Pancreas (tissue), 10 donors: ENCODE data around the gene VPS8. TPM values are rescaled to one million over a fixed set of nuclear protein-coding genes. Genes with fewer than 3 reads are reported as not detected.

Source experiments
- ATAC-seq, 4 donors: fragments of 200-7000 bp; cut with Tn5 transposase; one replicate each; pipeline versions ENCODE4 v1.8.0 to v1.9.1; 2020; ENCODE audit warnings: mild to moderate bottlenecking in 4 of 4, moderate library complexity in 4 of 4
- DNase-seq, 6 donors: peaks; one replicate each; pipeline ENCODE4 v3.0.0-alpha.2; 2020
- FAIRE-seq: peaks from 2 replicates; lab custom pipeline; 2012; peaks lifted over from hg19 to GRCh38; lab: Jason Lieb, UNC
- H3K27ac ChIP-seq, 4 donors: fragments of 200-600 bp; sonication (generic); 1 replicate in 3 of 4; 2 replicates in 1 of 4; pipeline versions ENCODE4 v1.5.0 to v1.8.0; 2020
- H3K27me3 ChIP-seq, 4 donors: fragments of 200-600 bp; one replicate each; pipeline ENCODE4 v1.8.0; 2021
- H3K36me3 ChIP-seq, 3 donors: fragments of 200-600 bp; sonication (generic) in 1 of 3; one replicate each; pipeline versions ENCODE4 v1.5.0 to v1.8.0; 2020 to 2021
- H3K4me1 ChIP-seq, 3 donors: fragments of 200-600 bp; one replicate each; pipeline ENCODE4 v1.8.0; 2021
- H3K4me3 ChIP-seq, 4 donors: fragments of 200-600 bp; sonication (generic) in 2 of 4; one replicate each; pipeline versions ENCODE4 v1.5.0 to v1.8.0; 2020 to 2021
- H3K9me3 ChIP-seq, 4 donors: fragments of 200-600 bp; one replicate each; pipeline ENCODE4 v1.8.0; 2021
- CTCF ChIP-seq, 4 donors: fragments of 200-600 bp; sonication (generic) in 3 of 4; IDR thresholded peaks; one replicate each; pipeline versions ENCODE4 v1.5.0 to v1.8.0; 2021; ENCODE audit warnings: antibody characterized with exemption in 4 of 4
- whole genome bisulfite sequencing, 2 donors: extraction: QIAGEN DNeasy Blood & Tissue Kit; methylation state at CpG; one replicate each; pipeline ENCODE4 v1.1.7; 2013; 5-methylcytosine and 5-hydroxymethylcytosine counted together
- intact Hi-C, 3 donors: fragments of 100-400 bp; cut with DNase I; formaldehyde crosslinking; loops; one replicate each; pipeline versions ENCODE4 v1.11.1 to v1.14.2; 2022
- polyA plus RNA-seq, 2 donors: library from polyadenylated mRNA; stranded (reverse); fragments of 200-250 nt; gene quantifications; one replicate each; pipeline ENCODE4 v1.2.3, GENCODE V29; 2013
- total RNA-seq, 6 donors: library from RNA; stranded (reverse); fragmentation: NEBNext Ultra II Directional in 4 of 6; extraction: Animal tissue kit (Norgen Biotek cat#: 25700) in 4 of 6; gene quantifications; one replicate each; pipeline versions ENCODE4 v1.2.1 to v1.2.4, GENCODE V29; 2021 to 2023
- donor health status: healthy with polysubstance abuse.
- donor health status: DM: no; HTN: no; CAD: no; lungs with moderate emphysema.
- donor health status: DM: no; HTN: no; CAD: no.
- donor health status: control.
- donor health status: control.
- donor health status: Bipolar disorder and iron deficiency.
- donor health status: DM: yes; HTN: yes; CAD: no.
- donor health status: DM: no; HTN: no; CAD: no.
- donor health status: DM: no; HTN: no; CAD: no.
- donor health status: DM: yes; HTN: yes; CAD: no.

Gene VPS8
- total and polyA plus RNA-seq, 8 donors = 7.9 to 37.5 (median 19.2) TPM

DNA sequence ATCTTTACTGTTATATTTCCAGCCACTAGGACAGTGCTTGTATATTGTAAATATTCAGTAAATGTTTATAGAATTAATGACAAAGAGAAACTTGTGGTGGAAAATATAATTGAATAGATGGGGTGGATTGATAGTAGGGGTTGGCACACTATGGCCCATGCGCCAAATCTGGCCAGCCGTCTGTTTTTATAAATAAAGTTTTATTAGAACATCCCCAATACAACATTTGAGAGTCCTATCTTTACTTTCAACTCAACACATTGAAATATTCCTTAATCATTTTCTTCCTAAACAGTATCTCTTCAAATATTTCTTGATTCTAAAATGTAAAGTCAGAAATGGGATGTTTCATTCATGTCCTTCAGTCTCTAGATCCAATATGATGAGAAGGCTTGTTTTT, 45.1 kb downstream of the VPS8 start:
- peaks cover 0 to 44% (median 0%) of the 10 kb centered on the region in 3 donors for H3K36me3 ChIP-seq
- no peaks in the 10 kb centered on the region for H3K4me1 ChIP-seq
- no peak for TF ChIP-seq CTCF (IDR thresholded peaks at IDR 0.05)
- no peak overlapping the region for H3K27ac ChIP-seq
- H3K9me3 ChIP-seq = no peaks in the 10 kb centered on the region
- H3K27me3 ChIP-seq = no peaks in the 10 kb centered on the region
- DNase-seq (no peak), FAIRE-seq (no peak), ATAC-seq (no peak)
- WGBS, 2 donors = 97 to 100% methylated on average over 2 of the region's 2 CpGs
- H3K4me3 ChIP-seq = no peak overlapping the region
- intact Hi-C loops = no loop called here

GRCh38 chr3:184864000-184864399, 52.0 kb downstream of the VPS8 start:
- Histone ChIP-seq H3K4me1 (no peaks in the 10 kb centered on the region), H3K36me3 (peaks cover 0 to 43% (median 3%) of the 10 kb centered on the region in 3 donors), H3K27ac (no peak overlapping the region), H3K4me3 (no peak overlapping the region), H3K27me3 (no peaks in the 10 kb centered on the region), H3K9me3 (no peaks in the 10 kb centered on the region)
- intact Hi-C loops = no loop called here
- peak in 1 of 6 donors; percentile 9 for DNase-seq
- FAIRE-seq = no peak
- ATAC-seq = peak in 1 of 4 donors; percentile 27
- TF ChIP-seq CTCF (IDR thresholded peaks at IDR 0.05) = no peak

GRCh38 chr3:184868477-184868876, 56.5 kb downstream of the VPS8 start:
- Histone ChIP-seq H3K27me3 (no peaks in the 10 kb centered on the region), H3K9me3 (no peaks in the 10 kb centered on the region), H3K36me3 (peaks cover 0 to 48% (median 3%) of the 10 kb centered on the region in 3 donors), H3K4me1 (no peaks in the 10 kb centered on the region), H3K27ac (no peak overlapping the region), H3K4me3 (no peak overlapping the region)
- intact Hi-C loops = no loop called here
- ATAC-seq = no peak
- no peak for FAIRE-seq
- DNase-seq = no peak
- WGBS, 2 donors = 88 to 92% methylated on average over 2 of the region's 2 CpGs
- no peak for TF ChIP-seq CTCF (IDR thresholded peaks at IDR 0.05)

- Histone ChIP-seq H3K27ac (no peak overlapping the region), H3K9me3 (no peaks in the 10 kb centered on the region), H3K4me1 (no peaks in the 10 kb centered on the region), H3K4me3 (no peak overlapping the region), H3K36me3 (peaks cover 0 to 34% (median 0%) of the 10 kb centered on the region in 3 donors), H3K27me3 (no peaks in the 10 kb centered on the region)
- DNase-seq (no peak), ATAC-seq (no peak), FAIRE-seq (no peak)
- TF ChIP-seq CTCF (IDR thresholded peaks at IDR 0.05) = no peak
- intact Hi-C loops = no loop called here
- 69 to 75% methylated on average over 4 of the region's 4 CpGs for WGBS, 2 donors
These were observed 60.2 kb downstream of the VPS8 start for GRCh38 chr3:184872200-184872599.

DNA sequence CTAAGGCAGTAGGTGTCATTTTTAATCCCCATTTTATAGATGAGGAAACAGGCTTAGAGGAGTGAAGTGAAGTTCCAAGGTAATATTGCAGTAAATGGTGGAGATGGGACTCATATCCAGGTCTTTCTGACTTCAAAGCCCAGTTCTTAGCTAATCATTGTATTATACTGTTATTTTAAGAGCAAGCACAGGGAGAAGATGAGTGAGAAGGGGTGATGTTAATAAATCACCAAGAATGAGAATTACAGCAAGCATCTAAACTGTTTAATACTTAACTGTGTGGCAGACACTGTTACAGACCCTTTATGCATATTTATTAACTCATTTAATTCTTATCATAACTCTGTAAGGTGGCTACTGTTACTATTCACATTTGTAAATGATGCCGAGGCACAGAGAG, 61.2 kb downstream of the VPS8 start:
- Histone ChIP-seq H3K4me1 (no peaks in the 10 kb centered on the region), H3K4me3 (no peak overlapping the region), H3K36me3 (peaks cover 0 to 34% (median 0%) of the 10 kb centered on the region in 3 donors), H3K27ac (no peak overlapping the region), H3K9me3 (no peaks in the 10 kb centered on the region), H3K27me3 (no peaks in the 10 kb centered on the region)
- WGBS, 2 donors = 64 to 81% methylated on average over 1 of the region's 1 CpG
- FAIRE-seq (no peak), ATAC-seq (no peak), DNase-seq (no peak)
- no peak for TF ChIP-seq CTCF (IDR thresholded peaks at IDR 0.05)
- intact Hi-C loops = no loop called here
